Renal cortical epithelial cell (primary cell): ENCODE data around the gene KRT9. TPM values are rescaled to one million over a fixed set of nuclear protein-coding genes. Genes with fewer than 3 reads are reported as not detected.
"Not testable (repeated sequence)": the region's sequence is repeated elsewhere in the genome, so short reads cannot be mapped to it uniquely, and the experiment has no call there.

Experiments used
- DNase-seq: peaks from one replicate; pipeline ENCODE4 v3.0.0-alpha.2; 2011; ENCODE audit warnings: low read depth
- total RNA-seq: library from RNA; depleted of rRNA; stranded (reverse); fragments of >200 nt; gene quantifications from 2 replicates; pipeline ENCODE4 v1.2.3, GENCODE V29; 2014

Gene KRT9
- total RNA-seq, 1 donor from 2014 or later, result not detected

GRCh38 chr17:41547378-41547841 lies 24.4 kb downstream of the KRT9 start:
- no peak for DNase-seq

GRCh38 chr17:41546819-41547218 lies 25.0 kb downstream of the KRT9 start:
- DNase-seq, result no peak

GRCh38 chr17:41545829-41546410 lies 25.9 kb downstream of the KRT9 start:
- no peak for DNase-seq

- no peak for DNase-seq
These were observed 26.9 kb downstream of the KRT9 start for GRCh38 chr17:41544935-41545334.

GRCh38 chr17:41544491-41544892 lies 27.4 kb downstream of the KRT9 start:
- DNase-seq, result peak; percentile 85

- DNase-seq, result not testable (repeated sequence)
These were observed 29.1 kb downstream of the KRT9 start for GRCh38 chr17:41542786-41543185.

GRCh38 chr17:41542357-41542756 lies 29.5 kb downstream of the KRT9 start:
- DNase-seq, result no peak

- peak; percentile 54 for DNase-seq
These were observed 30.8 kb downstream of the KRT9 start for GRCh38 chr17:41540921-41541625.

GRCh38 chr17:41539979-41540701 lies 31.7 kb downstream of the KRT9 start:
- no peak for DNase-seq

- peak; percentile 32 for DNase-seq
These were observed 32.8 kb downstream of the KRT9 start for GRCh38 chr17:41539071-41539492.

- DNase-seq, result peak; percentile 74
These were observed 33.3 kb downstream of the KRT9 start for GRCh38 chr17:41538565-41538991.

- DNase-seq, result peak; percentile 41
These were observed 33.9 kb downstream of the KRT9 start for GRCh38 chr17:41537990-41538389.

- DNase-seq, result no peak
These were observed 34.3 kb downstream of the KRT9 start for GRCh38 chr17:41537614-41537954.

GRCh38 chr17:41536741-41537613 lies 34.9 kb downstream of the KRT9 start:
- DNase-seq, result no peak

- DNase-seq, result no peak
These were observed 35.9 kb downstream of the KRT9 start for GRCh38 chr17:41535764-41536481.

- no peak for DNase-seq
These were observed 36.8 kb downstream of the KRT9 start for GRCh38 chr17:41534899-41535546.

GRCh38 chr17:41533613-41534012 lies 38.2 kb downstream of the KRT9 start:
- no peak for DNase-seq

GRCh38 chr17:41532947-41533570 lies 38.8 kb downstream of the KRT9 start:
- no peak for DNase-seq

- DNase-seq, result no peak
These were observed 39.9 kb downstream of the KRT9 start for GRCh38 chr17:41531993-41532392.
